ENCODE results near the gene RHOD. TPM values are rescaled to one million over a fixed set of nuclear protein-coding genes. Genes with fewer than 3 reads are reported as not detected.

The RHOD gene
- polyA plus RNA-seq, 1 of the 3 experiments (the other 2 are of a cell fraction), result not detected

- no peak overlapping the region for H2AFZ ChIP-seq (ENCODE audit: low read depth)
- DNase-seq, result no peak
- H3K9me3 ChIP-seq, result no peaks in the 10 kb centered on the region
- no peaks in the 10 kb centered on the region for H4K20me1 ChIP-seq (ENCODE audit: insufficient read depth)
- no peaks in the 10 kb centered on the region for H3K9me2 ChIP-seq
- TF ChIP-seq TEAD4 (IDR thresholded peaks at IDR 0.05; ENCODE audit: borderline replicate concordance, insufficient read depth) (no peak), RXRA (IDR thresholded peaks at IDR 0.05; ENCODE audit: borderline replicate concordance, low read depth) (no peak), MXI1 (IDR thresholded peaks at IDR 0.05; ENCODE audit: low read depth, low read length) (no peak), NFIC (IDR thresholded peaks at IDR 0.05; ENCODE audit: borderline replicate concordance) (no peak), ELF1 (IDR thresholded peaks at IDR 0.05) (no peak), TAF1 (IDR thresholded peaks at IDR 0.05; ENCODE audit: borderline replicate concordance, low read depth, low read length) (no peak), MEF2A (IDR thresholded peaks at IDR 0.05; ENCODE audit: borderline replicate concordance, low read depth) (no peak), POLR2AphosphoS5 (IDR thresholded peaks at IDR 0.05; ENCODE audit: low read depth, low read length) (no peak), RAD21 (IDR thresholded peaks at IDR 0.05; ENCODE audit: low read length) (no peak), CTCF (IDR thresholded peaks at IDR 0.05) (no peak), SMC3 (IDR thresholded peaks at IDR 0.05; ENCODE audit: low read depth, low read length) (no peak), SIN3A (IDR thresholded peaks at IDR 0.05; ENCODE audit: borderline replicate concordance, low read depth, low read length) (no peak), FOSL2 (IDR thresholded peaks at IDR 0.05; ENCODE audit: borderline replicate concordance, low read depth) (no peak), GATA2 (CRISPR knock-in tag; IDR thresholded peaks at IDR 0.05) (no peak), PBX3 (IDR thresholded peaks at IDR 0.05) (no peak), JUND (IDR thresholded peaks at IDR 0.05) (no peak), EZH2phosphoT487 (IDR thresholded peaks at IDR 0.05; ENCODE audit: borderline replicate concordance, low read depth) (no peak), EP300 (IDR thresholded peaks at IDR 0.05; ENCODE audit: borderline replicate concordance in 1 of 2, low read depth in 1 of 2, low read length in 1 of 2) (no peak)
- TF ChIP-seq, protein P1, sequence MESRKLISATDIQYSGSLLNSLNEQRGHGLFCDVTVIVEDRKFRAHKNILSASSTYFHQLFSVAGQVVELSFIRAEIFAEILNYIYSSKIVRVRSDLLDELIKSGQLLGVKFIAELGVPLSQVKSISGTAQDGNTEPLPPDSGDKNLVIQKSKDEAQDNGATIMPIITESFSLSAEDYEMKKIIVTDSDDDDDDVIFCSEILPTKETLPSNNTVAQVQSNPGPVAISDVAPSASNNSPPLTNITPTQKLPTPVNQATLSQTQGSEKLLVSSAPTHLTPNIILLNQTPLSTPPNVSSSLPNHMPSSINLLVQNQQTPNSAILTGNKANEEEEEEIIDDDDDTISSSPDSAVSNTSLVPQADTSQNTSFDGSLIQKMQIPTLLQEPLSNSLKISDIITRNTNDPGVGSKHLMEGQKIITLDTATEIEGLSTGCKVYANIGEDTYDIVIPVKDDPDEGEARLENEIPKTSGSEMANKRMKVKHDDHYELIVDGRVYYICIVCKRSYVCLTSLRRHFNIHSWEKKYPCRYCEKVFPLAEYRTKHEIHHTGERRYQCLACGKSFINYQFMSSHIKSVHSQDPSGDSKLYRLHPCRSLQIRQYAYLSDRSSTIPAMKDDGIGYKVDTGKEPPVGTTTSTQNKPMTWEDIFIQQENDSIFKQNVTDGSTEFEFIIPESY (IDR thresholded peaks at IDR 0.05; ENCODE audit: borderline replicate concordance, low read depth), result no peak
- TF ChIP-seq, protein P2, sequence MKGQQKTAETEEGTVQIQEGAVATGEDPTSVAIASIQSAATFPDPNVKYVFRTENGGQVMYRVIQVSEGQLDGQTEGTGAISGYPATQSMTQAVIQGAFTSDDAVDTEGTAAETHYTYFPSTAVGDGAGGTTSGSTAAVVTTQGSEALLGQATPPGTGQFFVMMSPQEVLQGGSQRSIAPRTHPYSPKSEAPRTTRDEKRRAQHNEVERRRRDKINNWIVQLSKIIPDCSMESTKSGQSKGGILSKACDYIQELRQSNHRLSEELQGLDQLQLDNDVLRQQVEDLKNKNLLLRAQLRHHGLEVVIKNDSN (IDR thresholded peaks at IDR 0.05; ENCODE audit: borderline replicate concordance, low read depth), result no peak
- no peaks in the 10 kb centered on the region; a peak in 1 of 4 replicates for H3K4me1 ChIP-seq (ENCODE audit: control insufficient read depth in 1 of 2, insufficient read depth in 2 of 2, low read depth in 1 of 2, low read length in 1 of 2)
- H3K27ac ChIP-seq (ENCODE audit: low read depth in 2 of 2, low read length in 1 of 2), result no peak overlapping the region
- H3K36me3 ChIP-seq (replicated peaks in 1 of 2; ENCODE audit: control insufficient read depth in 1 of 2, insufficient read depth in 2 of 2, low read length in 1 of 2), result no peaks in the 10 kb centered on the region
- H3K27me3 ChIP-seq (ENCODE audit: insufficient read depth), result no peaks in the 10 kb centered on the region
- no peaks in the 10 kb centered on the region for H3K79me2 ChIP-seq (ENCODE audit: insufficient read depth)
- POLR2A ChIA-PET, result no interaction called here
- H3K9ac ChIP-seq, result no peak overlapping the region
- 90% methylated on average over 6 of the region's 6 CpGs for WGBS (ENCODE audit: low lambda C conversion rate)
- H3F3A ChIP-seq (replicated peaks; ENCODE audit: insufficient read depth), result no peaks in the 10 kb centered on the region
- no peak overlapping the region for H3K4me2 ChIP-seq
- CTCF ChIA-PET, result interaction anchor here (1.6 to 1.7 kb wide), 2 partner anchors 19 to 218 kb away, joined by 3 to 6 read pairs; no protein-coding TSS in a partner anchor
- no peak overlapping the region for H3K4me3 ChIP-seq (ENCODE audit: low read depth in 2 of 2, low read length in 1 of 2)
Measured at GRCh38 chr11:67099831-67100324, 43.2 kb downstream of the RHOD start.

Measured in SK-N-SH (cell line).